NCI-H1092 (cell line): ENCODE data around the gene ALS2CL.
"Not testable (repeated sequence)": the region's sequence is repeated elsewhere in the genome, so short reads cannot be mapped to it uniquely, and the experiment has no call there.

Experiments used
- DNase-seq: peaks from one replicate; lab custom pipeline; 2025; lab: John Stamatoyannopoulos, UW

The ALS2CL gene, protein sequence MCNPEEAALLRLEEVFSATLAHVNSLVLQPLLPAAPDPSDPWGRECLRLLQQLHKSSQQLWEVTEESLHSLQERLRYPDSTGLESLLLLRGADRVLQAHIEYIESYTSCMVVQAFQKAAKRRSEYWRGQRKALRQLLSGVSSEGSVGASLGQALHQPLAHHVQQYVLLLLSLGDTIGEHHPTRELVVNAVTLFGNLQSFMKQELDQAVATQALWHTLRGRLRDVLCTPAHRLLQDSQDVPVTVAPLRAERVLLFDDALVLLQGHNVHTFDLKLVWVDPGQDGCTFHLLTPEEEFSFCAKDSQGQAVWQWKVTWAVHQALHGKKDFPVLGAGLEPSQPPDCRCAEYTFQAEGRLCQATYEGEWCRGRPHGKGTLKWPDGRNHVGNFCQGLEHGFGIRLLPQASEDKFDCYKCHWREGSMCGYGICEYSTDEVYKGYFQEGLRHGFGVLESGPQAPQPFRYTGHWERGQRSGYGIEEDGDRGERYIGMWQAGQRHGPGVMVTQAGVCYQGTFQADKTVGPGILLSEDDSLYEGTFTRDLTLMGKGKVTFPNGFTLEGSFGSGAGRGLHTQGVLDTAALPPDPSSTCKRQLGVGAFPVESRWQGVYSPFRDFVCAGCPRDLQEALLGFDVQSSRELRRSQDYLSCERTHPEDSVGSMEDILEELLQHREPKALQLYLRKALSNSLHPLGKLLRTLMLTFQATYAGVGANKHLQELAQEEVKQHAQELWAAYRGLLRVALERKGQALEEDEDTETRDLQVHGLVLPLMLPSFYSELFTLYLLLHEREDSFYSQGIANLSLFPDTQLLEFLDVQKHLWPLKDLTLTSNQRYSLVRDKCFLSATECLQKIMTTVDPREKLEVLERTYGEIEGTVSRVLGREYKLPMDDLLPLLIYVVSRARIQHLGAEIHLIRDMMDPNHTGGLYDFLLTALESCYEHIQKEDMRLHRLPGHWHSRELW

DNA sequence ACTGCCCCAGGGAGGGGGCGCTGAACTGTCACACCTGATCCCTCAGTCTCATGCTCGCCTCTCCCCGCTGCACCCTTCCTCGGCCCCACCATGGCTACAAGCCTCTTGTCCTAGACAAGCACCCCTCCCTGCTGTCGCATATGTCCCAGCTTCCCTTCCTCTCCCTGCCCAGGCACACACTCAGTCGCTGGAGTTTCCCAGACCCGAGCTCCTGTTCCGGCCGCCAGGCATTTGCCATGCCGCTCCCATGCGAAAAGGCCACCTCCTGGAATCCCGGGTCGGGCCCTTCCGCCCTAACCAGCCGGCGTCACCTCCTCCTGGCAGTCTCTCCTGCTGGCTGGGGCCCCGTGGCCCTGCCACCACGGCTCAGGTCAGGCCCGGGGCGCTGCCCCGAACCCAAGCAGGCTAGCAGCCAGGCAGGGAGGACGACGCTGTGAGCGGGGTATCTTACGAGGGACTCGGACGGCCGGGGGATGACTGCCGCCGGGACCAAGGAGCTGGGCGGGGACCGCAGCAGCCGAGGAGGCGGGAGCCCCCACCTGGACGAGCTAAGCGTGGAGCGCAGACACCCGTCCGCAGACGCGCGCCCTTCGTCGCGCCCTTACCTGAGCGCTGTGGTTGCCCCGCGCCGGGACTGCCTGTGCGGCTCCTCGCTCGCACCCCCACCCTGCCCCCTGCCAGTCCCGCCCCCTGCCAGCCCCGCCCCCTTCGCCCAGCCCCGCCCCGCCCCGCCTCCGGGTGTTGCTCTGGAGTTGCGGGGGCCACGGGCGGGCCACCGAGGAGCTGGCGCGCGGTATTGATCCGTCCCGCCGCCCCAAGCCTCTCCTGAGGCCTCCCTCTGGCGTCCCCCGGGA lies at the start of gene ALS2CL:
Gene ALS2CL (minus strand): TSS at position 642 of the 854 bp plus-strand sequence. CDS start 4,239 bp downstream, outside the sequence.
- DNase-seq: no peak

DNA sequence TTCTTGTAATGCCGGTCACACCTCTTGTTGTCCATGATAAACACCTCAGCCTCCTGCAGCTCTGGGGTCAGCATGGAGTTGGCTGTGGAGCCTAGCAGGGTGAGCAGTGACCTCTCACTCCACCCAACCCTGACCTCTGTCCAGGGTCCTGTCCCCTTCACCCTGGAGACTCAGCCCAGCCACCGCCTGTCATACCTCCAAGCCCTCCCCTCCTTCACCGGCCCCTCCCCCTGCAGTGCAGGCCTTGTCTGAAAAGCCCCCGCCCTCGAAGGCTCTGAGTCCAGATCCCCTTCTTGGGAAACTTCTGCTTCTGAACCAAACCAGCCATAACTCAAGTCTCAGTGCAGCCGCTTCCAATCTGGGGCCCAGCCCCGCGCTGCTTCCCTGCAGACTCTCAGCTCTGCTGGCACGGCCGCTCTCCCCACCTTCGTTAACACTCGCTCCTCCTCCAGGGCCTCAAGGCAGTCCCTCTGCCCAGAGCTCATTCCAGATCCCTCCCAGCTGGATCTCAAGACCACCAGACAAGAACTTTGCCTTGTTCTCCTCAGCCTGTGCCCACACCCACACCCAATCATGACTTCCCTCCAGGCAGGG lies 49.6 kb upstream of the ALS2CL start:
- no peak for DNase-seq

DNA sequence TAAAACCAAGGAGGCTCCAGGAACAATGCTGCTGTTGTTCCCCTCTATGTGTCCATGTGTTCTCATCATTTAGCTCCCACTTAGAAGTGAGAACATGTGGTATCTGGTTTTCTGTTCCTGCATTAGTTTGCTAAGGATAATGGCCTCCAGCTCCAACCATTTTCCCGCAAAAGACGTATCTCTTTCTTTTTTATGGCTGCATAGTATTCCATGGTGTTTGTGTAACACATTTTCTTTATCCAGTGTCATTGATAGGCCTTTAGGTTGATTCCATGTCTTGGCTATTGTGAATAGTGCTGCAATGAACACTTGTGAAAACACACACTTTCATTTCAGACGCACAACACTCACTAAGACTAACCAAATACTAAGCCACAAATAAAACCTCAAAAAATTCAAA lies 46.1 kb upstream of the ALS2CL start:
- DNase-seq: not testable (repeated sequence)

DNA sequence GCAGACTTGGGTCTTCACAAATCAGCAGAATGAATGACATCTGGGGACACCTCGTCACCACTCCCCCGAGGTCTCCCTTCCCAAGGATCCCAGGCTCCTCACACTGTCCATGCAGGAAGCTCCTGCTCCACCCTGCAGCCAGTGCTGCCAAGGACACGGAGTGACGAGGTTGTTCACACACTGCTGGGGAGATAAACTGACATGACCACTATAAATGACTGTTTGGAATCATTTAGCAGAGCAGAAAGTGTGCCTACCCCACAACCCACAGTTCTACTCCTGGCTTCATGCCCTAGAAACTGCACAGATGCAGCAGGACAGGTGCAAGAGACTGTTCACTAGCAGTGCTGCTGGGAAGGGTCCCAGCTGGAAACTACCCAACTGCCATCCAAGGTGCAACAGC lies 43.9 kb upstream of the ALS2CL start:
- DNase-seq: peak; percentile 6

DNA sequence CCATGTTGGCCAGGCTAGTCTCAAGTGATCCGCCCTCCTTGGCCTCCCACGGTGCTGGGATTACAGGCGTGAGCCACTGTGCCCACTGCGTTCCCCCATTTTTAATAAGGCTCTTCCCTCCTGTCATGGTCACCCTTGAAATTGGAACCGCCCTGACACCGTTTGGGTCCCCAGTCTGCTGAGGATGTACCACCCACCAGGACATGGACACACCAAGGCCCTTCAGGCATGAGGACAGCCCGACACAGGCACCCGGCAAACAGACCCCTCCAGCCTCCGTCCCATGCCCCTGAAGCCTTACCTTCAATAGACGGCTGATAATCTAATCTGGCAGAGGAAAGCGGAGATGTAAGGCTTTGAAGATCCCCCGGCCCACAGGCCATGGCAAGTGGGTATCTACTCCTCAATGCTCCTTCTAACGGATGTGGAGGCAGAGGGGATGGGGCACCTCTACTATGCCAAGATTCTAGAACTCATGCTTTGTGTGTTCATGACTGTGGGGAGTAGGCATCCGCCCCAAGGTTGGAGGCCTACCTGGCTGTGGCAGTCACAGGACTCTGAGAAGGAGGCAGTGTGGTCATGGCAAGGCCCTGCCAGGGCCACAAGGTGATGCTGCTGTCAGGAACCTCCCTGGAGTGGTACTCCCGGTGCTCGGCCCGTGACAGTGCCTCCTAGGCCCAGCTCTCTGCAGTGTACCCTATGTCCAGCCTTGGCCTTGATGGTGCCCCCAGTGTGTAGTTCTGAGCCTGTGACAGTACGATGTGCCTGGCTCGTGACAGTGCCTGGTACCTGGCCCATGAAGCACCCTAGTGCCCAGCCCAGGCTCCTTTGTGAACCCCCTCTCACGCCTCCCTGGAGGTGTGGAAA lies 42.8 kb upstream of the ALS2CL start:
- no peak for DNase-seq

DNA sequence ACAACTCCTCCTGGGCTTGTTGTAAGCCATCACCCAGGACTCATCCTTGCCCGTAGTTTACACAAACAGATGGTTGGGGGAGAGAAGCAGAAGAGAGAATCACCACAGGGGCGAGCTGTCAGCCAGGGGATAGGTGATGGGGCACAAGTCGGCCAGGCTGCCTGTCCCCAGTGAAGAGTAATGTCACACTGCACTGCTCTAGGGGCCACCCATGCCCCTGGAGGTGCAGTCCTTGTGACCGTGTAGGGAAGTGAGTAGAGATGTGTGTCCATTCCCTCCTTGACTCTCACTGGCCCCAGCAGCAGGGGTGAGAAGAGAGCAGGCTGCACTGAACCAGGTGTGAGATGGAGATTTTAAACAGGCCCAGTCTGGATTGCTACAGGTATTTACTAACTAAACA lies 41.3 kb upstream of the ALS2CL start:
- DNase-seq: no peak

DNA sequence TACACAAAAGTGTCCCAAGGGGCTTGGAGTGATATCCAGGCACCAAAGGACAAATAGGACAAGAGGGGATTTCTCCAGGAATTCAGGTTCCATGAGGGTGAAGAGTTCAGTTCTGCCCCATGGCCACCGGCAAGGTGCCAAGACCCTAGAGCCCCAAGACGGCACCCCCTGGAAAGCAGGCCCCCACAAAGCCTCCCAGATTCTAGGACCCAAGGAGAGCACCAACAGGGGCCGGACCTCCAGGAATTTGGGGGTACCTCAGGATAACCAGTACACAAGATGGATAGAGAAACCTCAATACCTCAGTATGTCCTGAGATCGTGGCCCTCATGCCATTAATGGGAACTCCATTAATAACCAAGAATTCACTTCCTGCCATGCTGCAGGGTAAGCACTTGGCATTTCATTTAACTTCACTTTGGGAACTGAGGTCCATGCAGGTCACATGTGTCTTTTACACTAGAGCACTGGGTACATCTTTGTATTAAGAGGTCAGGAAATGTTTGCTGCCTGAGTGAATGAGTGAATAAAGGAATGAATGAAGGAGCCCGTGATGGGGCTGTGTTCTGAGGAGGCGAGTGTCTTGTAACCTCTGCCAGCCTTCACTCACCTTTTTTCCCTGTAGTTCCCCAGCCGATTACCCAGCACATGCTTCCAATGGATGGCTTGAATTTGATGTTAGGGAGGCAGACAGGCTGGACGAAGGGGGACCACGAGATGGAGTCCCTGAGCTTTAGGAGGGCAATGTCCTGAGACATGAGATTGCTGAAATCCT lies 39.7 kb upstream of the ALS2CL start:
- DNase-seq: no peak

DNA sequence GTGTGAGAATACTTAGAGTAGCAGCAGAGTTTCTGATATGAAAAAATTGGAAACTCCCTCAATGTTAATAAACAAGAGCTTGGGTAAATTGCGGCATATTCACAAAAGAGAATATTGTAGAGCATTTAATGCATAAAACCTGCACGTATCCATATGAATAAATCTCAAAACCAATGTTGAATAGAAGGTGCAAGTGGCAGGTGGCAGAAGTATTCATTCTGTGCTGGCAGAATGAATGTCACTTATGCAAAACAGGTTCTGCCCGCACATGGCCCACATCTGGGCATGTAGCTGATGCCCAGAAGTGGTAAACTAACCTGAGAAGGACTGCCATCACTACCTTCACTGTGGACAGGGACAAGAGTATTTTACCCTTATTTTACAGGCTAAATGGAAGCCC lies 38.3 kb upstream of the ALS2CL start:
- DNase-seq: no peak

DNA sequence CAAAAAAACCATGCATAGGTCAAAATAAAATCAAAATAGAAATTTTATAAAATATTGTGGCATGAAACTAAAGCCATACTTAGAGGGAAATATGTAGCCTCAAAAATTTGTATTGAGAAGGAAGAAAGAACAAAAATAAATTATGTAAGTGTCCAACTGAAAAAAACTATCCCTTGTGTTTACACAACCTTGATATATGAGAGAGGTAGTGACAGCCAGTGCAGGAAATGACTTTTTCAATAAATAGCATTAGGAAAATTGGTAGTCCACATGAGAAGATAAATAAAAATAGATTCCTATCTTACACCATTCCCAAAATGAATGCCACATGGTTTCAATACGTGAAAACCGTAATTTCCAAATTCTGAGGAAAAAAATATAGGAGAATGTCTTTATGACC lies 37.3 kb upstream of the ALS2CL start:
- DNase-seq: no peak

DNA sequence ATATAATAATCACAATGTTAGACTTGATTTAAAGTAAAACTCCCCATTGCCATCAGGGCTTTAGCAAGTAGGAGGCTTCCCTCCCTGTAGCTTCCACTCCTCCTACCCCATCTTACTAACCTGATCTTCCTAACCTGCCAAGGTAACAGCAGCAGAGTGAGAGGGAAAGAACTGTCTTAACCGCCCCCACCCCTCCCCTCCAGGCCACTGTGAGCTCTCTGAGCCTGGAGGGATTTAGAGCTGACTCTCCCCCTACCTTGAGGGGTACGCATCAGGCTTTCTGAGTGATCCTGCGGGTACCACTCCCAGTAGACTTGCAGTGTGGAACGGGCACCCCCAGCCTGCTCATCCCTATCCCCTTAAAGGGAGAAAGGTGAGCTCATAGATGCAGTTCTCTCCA lies 35.6 kb upstream of the ALS2CL start:
- DNase-seq: no peak

DNA sequence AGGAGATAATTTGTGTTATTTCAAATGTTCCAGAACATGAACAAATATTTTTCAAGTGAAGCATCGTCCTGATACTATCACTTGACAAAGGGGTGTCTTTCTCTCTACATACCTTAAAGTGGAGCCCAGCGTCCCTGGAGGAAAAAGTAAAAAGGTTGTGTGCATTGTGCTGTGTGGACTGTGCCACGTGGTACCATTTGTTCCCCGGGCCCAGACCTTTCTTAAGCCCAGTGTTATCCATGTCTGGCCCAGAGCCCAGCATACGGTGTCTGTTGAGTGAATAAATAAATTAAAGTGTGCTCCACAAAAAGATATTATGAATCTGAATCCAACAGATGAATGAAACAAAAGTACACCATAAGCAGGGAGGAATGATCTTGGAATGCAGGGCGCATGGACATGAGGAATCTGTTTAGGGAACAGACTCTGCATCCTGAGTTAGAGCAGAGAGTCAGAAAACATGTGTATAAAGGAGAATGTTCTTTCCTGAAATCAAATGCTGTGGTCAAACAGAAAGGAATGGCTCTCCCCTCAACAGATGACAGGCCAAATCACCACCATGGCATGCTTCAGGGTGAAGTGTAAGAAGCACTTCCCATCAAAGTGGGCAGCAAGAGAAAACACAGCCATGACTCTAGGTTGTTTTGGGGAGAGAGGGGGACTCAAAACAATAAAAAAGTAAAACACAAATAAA lies 32.3 kb upstream of the ALS2CL start:
- no peak for DNase-seq

DNA sequence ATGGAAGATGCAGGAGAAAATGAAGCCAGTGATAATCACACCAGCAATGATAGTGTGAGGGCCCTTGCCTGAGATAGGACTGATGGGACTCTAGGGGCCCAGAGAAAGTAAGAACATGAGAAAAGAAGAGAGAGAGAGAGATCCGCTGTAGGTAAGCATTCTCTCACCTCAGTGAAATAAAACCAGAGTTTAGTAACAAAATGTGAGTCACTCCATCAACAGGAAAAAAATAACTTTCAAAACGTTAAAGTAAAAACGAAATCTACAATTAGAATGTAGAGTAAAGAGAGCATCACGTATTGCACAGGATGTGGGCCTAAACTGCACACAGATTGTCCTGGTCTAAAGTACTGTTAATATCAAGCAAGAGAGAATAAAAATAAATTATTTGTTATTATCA lies 30.9 kb upstream of the ALS2CL start:
- no peak for DNase-seq

DNA sequence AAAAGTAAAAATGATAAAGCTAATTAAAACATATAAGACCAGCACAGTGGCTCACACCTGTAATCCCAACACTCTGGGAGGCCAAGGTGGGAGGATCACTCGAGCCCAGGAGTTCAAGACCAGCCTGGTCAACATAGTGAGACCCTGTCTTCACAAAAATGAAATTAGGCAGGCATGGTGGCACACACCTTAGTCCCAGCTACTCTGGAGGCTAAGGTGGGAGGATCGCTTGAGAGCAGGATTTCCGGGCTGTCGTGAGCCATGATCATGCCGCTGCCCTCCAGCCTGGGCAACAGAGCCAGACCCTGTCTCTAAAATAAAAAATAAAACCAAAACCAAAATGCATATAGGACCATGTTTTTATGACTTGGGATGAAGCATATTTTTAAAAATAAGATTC lies 29.0 kb upstream of the ALS2CL start:
- no peak for DNase-seq

DNA sequence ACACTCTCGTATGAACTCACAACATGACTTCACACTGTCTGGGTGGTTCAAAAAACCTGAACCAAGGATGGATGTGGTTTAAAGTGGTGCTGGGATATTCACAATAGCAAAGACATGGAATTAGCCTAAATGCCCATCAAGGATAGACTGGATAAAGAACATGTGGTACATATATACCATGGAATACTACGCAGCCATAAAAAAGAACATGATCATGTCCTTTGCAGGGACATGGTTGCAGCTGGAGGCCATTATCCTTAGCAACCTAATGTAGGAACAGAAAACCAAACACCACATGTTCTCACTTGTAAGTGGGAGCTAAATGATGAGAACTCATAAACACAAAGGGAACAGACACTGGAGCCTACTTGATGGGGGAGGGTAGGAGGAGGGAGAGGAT lies 27.5 kb upstream of the ALS2CL start:
- DNase-seq: no peak

DNA sequence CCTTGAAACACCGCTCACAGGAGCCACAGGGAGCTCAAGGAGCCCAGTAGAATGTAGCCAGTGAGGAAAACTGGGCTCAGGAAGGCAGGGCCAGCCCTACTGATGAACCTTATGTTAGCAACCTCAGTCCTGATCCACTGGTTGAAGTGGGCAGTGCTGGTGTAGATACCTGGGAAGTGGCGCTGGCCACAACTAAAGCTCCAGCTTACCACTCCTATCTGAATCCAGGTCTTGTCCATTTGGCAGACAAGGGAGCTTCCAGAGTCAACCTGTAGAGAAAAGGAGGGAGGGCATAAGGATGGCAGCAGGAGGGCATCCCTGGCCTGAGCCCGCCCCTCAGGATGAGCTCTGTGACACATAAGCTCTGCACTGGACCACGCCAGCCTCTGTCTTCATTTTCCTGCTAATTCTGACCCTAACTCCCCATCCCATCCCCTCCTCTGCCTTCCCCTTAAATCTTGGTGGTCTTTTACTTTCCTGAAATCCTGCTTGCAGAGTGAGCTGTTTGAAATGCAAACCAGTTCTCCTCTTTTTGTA lies 26.3 kb upstream of the ALS2CL start:
- DNase-seq: no peak

DNA sequence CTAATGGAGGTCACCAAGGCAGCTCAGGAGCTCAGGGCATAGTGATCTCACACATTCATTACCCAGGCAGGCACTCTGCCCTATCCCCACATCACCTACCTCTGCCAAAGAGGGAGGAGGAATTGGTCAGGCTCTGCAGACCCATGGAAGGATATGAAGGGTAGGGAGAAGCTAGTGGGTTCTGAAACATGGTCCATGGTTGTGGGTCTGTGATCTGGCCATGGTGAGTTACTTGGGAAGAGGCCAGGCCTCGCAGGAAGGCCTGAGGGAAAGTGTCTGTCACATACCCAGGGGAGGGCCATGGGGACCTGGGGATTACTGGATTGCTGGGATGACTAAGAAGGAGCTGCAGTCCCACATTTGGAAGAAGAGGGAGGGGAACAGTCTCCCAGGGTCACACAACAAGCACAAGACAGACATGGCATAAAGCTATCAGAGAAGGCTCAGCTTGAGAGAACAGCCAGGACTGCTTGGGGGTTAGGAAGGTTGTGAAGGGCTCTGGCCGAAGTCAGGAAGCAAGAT lies 25.6 kb upstream of the ALS2CL start:
- DNase-seq: no peak

DNA sequence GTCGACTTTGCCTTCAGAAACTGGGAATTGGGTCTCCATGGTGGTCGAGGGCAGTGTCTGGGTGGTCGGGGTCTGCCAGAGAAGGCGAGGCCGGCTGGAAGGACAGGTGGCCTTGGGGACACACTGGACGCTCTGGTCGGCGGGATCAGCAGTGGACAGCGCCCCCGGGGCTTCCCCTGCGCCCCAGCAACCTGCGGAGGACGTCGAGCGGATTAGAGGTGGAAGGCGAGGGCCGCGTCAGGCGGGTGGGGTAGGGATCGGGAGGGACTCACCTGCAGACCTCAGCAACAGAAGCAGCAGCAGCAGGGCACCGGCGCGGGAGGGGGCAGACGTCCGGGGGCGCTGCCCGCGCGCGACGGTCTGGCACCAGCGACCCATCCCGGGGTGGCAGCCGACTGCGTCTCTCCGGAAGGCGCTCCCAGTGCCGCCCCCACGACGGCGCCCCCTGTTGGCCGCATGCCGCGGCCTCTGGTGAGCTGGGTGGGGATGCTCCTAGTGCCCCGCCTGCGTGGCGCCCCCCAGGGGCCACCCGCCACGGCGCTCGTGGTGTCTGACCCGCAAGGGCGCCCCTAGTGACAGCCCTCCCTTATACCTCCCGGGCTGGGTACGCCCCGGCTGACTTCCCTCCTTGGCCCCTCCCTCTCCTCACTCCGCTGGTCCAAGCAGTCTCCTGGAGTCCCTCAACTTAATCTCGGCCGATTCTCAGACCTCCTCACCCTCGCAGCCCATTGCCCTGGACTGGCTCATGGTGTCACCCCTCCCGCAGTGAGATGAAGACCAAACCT lies 24.2 kb upstream of the ALS2CL start, which contains the start of gene PRSS50:
Gene PRSS50 (minus strand): TSS at position 423 of the 785 bp plus-strand sequence. CDS start 45 bp downstream, at position 378.
- DNase-seq: no peak
